ENCODE measurements around the gene COPS8.
A peak's percentile ranks its signal among the peaks of the same experiment; 100 is the strongest.

The COPS8 gene

DNA sequence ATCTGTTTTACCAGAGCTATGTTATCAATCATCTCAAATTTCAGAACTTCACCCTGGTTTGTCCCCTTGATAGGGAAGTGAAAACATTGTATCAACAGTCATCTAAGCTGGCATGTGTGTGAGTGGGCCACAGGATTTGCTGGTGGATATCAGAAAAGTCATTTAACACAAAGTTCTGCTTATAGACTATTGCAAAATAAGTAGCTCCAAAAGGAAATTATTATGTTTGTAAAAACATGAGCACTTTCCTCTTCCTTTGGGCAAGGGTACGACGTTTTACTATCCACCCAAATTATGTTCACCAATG, 20.7 kb upstream of the COPS8 start:
- DNase-seq (ENCODE audit: low read depth in 2 of 2): no peak

DNA sequence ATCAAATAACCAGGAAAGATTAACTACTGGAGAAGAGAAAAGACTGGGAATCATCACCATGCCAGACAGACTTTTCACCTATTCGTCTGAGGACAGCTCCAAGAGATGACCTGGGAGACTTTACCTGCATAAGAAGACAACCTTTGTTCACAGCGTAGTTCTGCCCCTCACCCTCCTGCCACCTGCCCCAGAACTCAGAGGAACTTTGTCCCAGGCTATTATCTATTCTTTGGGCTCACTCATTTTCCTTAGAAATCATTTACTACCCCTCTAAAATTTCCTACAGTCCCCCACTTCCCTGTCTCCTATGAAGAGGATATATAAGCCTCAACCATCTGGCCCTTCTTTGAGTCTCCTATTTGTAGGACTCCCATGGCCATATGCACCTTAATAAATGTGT, 19.3 kb upstream of the COPS8 start:
- no peak for DNase-seq (ENCODE audit: low read depth in 2 of 2)

DNA sequence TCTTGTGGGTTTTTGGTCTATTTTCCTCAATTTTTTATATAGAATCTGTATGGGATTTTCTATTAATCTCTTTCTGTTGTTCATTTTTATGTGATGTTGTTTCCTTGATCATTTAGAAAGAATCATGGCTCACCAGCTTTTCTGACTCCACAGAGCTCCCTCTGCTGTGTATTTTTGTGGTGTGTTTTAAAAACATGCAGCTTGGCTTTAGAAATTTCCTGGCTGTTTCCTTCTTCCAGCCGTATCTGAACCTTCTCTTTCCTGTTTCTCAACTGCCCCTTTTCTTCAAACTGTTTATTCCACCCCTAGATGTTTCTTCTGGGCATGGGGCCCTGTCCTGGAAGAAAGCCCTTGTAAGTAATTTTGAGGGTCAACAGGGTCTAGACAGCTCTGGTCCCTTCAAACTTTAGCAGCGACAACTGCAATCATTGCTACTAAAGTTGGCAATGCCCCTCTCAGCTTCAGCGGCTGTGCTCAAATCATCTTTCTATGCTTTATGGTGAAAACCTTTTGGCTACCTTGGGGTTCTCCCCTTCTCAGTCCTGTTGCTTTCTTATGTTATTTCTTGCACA, 17.6 kb upstream of the COPS8 start:
- no peak for DNase-seq (ENCODE audit: low read depth in 2 of 2)

DNA sequence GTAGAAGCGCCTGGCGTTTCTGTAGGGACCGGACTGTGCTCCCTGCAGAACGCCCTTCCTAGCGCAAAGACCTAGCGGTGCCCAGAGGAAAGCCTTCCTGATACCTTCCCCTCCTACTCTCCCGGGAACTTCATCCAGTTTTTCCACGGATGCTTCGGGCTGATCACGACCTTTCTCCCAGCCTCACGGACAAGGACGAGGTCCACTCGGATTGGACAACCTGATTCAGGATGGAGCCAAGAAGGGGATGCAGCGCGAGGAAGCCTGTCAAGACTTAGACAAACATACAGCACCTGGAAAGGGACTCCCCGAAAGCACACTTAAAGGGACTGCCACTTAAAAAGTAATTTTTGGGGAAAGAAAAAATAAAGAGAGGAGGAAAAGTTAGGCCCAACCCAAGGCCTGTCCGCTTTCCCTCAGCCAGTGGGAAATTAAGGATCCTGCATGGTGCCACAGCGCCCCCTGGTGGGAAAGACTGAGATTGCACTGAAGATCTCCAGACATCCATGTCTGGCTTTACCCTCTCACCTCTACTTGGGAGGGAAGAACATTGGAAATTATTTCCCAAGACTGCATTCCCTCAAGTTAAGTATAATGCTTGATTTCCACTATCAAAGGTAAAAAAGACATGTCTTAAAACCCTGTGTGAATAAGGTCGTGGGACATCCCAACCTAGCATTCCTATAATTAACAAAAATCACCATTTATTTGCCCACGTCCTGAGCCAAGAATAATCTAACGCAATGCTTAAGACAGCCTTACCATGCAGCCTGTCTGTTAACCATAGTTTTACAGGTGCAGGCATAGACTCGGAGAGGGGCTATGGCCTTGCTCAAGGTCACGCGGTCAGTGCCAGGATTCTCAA, 13.4 kb upstream of the COPS8 start:
- DNase-seq (ENCODE audit: low read depth in 2 of 2): peak; percentile 41 to 66

DNA sequence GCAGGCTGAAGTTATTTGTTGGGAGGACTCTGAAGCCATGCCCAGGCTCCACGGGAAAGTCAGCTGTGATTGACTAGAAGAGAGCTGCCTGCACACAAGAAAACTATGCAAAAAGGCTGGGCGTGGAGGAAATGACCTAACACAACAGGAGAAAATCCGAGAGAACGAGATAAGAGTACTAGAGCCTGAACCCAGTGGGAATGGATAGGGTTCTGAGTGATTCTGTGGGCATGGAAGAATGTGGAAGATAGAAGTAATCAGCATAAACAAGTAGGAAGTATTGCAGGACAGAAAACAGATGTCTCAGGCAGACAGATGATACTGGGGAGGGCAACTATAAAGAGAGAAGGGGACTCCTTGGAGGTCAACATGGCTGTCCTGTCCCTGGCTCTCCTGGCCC, 12.1 kb upstream of the COPS8 start:
- no peak for DNase-seq (ENCODE audit: low read depth in 2 of 2)

DNA sequence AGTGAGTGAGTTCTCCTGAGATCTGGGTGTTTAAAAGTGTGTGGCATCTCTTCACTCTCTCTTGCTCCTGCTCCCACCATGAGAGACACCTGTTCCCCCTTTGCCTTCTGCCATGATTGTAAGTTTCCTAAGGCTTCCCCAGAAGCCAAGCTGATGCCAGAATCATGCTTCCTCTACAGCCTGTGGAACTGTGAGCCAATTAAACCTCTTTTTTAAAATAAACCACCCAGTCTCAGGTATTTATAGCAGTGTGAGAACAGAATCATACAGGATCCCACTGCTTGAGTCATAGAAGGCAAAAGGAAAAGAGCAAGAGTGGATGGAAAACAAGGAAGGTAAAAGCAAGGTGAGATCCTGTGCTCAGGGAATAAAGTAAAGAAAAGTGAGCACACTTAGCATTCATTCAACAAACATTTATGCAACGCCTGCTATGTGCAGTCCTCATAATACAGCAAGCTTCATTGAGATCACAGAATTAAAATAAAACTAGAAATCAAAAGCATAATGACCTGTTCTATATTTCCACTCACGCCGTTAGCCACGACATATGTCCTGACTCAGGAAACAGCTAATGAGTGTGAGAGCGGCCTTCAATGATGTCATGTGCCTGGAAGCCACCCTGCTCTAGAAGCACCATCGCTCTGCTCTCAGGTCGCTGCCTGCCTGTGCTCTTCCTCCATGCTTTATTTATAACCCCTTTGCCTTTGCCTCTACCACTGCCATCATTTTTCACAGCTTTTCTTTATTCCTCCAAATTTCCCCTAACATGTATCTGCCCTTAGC, 11.3 kb upstream of the COPS8 start:
- DNase-seq (ENCODE audit: low read depth in 2 of 2): no peak

DNA sequence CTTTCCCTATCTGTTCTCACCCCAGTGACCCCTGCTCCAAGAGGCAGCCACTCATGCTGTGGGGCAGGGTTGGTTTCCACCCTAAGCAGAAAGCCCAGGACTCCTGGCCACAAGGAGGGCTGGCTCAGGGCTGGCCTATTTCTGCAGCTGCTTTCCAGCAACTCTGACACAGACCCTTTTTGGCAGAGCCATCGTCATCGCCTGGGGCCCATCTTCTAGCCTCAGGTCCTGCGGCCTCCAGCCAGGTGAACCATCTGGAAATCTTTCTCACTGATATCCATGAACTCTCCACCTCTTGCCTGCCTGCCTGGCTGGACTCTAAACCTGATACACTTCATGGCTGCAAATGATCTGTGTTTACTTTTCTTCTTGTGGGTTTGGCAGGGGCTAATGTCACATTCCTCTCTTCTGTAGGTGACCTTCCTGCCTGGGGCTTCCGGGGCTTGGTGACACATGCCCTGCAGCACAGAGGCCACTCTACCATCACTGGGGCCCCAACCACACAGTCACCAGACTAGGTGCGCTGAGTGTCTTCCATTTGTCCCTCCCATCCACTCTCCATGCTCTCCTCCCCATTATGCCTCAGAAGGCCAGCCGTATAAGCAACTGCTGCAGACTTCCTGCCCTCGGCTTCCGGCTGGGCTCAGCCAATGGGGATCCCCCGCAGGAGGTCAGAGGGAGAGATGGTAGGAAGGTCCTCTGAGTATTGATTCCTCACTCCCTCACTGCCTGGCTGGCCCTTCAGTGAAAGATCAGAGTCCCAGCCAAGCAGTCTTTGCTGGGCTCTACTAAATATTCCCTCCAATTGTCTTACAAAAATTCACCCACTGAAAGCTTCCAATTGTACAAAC, 9.7 kb upstream of the COPS8 start:
- no peak for DNase-seq (ENCODE audit: low read depth in 2 of 2)

DNA sequence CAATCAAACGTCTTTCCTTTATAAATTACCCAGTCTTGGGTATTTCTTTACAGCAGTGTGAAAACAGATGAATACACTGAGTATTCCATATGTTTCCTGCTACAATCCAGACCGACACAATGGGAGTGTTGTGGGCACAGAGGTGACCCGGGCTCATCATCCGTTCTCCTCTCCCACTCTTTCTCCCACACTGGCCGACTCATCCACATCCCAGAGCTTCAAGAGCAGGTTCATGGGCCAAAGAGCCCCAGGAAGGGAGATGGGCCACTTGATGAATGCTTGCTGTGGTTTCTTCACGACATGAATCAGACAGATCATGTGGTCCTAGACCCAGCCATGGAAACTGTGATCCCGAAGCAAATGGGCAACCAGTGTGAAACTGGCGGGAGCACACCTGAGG, 4.1 kb upstream of the COPS8 start:
- no peak for DNase-seq (ENCODE audit: low read depth in 2 of 2)

DNA sequence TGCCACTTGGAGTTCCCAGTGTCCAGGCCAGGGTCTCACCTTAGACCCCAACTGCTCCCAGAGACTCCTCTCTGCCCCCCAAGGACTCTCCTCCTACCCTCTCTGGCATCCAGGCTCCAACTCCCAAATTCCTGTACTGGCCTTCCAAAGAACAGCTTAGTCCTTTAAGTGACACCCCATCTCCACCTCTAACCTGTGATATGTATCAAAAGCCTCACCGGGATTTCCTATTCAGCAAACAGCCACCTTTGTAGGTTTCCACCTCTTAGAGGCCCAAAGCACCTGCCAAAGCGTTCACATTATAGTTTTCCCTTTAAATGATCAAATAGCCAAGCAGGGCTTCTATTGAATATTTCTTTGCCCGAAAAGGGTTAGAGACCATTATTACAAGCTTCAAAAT, 2.7 kb upstream of the COPS8 start:
- no peak for DNase-seq (ENCODE audit: low read depth in 2 of 2)

DNA sequence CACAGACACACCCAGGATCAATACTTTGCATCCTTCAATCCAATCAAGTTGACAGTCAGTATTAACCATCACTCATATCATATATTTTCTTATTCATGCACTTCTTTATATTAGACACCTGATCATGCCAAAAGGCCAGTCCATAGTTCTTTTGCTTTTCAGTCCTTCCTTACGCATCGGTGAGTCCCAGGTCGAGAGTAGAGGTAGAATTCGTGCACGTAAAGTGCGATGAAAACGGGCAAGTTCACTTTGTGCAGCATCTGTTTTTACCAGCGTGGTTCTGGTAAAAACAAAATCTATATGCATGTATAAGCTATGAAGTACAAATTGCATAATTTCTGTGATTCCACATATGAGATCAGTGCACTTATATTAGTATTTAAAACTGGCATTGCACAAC, 1.2 kb upstream of the COPS8 start:
- no peak for DNase-seq (ENCODE audit: low read depth in 2 of 2)

DNA sequence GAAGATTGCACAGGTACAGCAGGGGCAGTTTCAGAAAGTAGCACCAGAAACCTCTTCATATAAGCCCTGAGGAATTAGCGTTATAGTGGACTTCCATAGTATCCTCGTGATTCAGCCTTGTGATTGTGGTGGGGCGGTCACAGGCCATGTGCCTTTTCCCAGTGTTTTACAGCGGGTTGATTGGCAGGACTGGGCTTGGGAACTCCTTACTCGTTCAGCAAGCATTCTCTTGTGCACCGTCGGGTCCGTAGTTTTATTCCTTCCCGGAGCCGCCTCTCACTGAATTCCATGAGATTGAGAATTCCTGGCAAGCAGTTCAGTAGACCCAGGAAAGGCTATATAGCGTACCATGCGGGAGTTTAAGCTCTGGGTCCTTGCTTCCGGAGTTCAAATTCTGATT, 5.2 kb downstream of the COPS8 start:
- DNase-seq (ENCODE audit: low read depth in 2 of 2): no peak

DNA sequence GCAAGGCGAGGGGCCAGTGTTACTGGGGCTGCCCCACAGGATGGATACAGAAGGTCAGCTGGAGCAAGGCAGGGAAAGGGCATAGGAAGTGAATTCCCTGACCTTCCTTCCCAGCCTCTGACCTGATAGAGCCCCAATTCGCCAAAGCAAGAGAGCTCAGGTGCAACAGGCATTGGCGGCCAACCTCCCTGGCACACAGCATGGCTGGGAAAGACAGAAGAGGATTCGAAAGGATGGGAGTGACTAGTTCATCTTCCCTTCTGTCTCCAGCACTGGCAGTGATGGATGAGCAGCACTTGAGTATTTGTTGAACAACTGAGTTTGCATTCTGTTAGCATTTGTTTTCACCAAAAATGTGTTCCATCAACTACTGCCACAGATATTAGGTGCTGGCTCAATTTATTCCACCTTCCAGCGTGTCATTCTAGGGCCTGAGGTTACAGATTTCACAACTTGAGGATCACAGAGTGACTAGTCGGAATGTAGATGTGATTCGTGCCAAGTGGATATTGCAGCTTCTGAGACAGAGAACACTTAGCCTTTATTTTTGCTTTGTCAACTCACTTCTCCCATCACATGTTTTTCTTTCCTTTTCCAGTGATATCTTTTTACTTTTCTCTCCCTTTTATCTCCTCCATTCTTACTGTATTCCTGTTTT, 6.2 kb downstream of the COPS8 start:
- no peak for DNase-seq (ENCODE audit: low read depth in 2 of 2)

DNA sequence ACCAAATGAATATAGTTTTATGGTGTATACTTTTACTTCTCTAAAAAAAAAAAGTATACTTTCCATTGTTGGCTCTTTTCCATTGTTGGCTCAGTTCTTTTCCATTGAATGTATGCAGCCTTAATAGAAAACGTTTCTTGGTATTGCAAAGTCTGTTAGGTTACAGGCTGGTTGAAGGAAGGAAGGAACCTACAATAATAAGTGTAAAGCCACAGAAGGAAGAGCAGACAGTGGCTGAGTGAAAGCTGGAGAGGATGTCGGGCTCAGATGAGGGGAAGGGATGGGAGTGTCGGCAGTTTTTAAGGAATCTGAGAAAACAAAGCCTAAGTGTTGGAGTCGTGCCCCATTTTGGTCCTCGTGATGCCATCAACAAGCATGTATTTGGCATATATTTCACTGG, 6.8 kb downstream of the COPS8 start:
- no peak for DNase-seq (ENCODE audit: low read depth in 2 of 2)

DNA sequence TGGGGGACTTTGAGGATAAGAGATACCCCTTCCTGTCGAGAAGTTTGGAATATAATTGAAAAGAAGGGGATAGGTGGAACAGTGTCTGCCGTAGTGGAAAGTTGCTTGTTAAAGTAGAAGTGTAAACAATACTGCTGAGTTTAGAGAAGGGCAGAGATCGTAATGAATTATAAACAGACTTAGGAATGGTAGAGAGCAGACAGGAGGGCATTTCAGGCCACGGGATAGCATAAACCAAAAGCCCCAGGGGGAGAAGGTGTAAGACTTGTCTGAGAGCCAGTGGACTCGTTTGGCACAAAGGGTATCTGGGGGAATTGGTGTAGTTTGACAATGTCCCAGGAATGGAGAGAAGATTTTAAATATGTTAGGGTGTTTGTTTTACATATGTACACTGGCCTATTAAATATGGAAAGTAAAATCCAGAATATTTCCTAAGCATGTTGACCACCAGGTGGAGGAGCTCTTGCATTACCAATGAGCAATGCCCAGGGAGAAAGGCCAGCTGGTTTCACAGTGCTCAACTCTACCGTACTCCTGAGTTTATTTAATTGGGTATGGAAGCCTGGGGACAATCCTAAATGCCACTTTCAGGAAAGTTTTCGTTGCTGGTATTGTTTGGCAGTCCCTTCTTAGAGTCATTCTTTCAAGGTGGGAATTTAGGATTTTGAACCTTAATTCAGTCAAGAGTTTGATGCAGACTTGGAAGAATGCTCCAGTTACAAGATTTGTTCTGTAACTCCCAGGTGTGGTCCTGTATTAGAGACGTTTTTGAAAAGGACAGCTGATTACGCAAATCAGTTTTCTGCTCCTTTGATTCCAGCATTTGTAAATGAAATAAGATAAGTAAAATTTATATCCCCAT, 7.5 kb downstream of the COPS8 start:
- no peak for DNase-seq (ENCODE audit: low read depth in 2 of 2)

DNA sequence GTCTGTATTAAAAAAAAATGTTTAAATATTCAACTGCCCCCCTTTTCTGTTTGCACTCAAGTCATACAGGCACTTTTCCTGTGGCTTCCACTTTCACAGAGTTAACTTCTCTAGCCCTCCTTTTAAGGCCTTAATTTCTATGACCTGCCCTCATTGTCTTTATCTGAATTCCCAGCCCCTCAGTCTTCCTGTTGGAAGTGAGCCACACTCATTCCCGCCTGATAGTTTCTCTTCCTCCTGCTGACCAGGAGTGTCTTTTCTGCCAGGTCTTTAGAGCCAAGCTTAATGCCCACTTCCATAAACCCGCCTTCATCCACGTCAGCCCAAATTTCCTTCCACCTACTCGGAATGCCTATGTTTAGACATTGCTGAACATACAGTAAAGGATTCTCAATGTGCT, 10.5 kb downstream of the COPS8 start:
- no peak for DNase-seq (ENCODE audit: low read depth in 2 of 2)

DNA sequence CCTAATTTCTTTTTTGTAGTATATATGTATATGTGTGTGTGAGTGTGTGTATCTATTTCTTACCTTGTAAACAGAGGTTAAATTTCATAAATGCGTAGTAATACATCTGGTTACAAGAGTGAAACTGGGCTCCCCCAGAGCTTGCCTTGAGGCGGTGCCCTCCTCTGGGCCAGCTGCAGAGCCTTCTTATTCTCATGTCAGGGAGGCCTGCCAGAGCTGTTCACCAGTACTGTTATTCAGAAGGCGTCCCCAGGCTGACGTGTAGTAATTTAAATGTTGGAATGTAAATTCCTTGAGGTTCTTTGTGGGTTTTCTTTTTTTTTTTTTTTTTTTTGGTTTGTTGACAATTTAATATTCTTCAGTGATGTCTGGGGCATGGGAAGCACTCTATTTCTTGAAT, 11.2 kb downstream of the COPS8 start:
- DNase-seq (ENCODE audit: low read depth in 2 of 2): no peak

DNA sequence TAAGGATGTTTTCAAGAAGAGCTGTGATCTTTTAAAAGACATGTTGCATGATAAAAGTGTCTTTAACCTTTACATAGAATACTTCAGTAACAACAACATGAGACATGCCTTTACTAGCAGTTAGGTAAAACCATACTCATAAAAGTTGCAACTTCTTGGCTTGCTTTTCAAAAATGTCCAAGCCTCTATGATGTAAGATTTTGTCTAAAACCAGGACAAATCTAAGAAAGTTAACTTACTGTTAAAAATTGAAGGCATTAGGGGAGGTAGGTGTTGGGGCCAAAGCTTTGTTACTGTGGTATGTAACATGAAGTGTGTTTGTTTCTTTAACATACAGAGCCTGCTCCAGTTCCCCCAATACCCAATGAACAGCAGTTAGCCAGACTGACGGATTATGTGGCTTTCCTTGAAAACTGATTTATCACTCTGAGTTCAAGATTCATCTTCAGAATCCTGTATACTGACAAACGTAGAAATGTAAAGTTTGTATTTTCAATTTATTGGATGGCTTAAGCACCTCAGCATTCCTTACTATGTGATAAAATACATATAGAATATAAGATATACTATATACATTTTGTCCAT, 11.7 kb downstream of the COPS8 start:
- no peak for DNase-seq (ENCODE audit: low read depth in 2 of 2)

DNA sequence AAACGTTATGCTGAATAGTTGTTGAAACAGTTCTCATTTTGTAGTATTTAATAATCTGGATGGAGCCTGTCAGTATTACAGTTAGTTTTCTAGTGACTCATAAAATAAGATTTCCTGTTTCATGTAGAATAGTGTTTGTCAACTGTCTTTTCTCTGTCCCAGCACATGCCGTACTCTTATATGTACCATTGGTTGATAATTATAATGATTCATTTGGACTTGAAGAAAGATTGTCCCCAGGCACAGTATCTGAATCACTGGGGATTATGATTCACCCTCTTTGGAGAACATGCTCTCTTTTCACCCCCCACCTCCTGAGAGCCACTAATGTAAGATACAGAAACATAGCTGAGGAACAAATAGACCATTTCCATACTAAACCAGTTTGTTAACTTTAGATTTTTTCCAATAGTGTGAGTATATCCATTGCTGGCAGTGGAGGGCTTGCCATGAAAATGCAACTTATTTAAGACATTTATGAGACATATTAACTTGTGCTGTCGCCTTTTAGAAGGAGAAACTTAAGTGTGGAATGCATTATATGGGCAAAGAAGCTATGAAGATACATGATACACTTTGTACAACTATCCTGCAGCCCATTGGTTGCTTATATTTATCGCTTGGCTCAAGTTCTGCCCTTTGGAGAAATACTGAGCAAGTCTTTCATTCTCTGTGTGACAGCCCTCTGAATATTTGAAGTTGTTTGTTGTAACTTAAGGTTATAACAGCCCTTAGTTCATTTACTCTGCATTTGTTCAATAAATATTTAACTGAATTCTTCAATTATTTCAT, 12.4 kb downstream of the COPS8 start:
- DNase-seq (ENCODE audit: low read depth in 2 of 2): no peak

DNA sequence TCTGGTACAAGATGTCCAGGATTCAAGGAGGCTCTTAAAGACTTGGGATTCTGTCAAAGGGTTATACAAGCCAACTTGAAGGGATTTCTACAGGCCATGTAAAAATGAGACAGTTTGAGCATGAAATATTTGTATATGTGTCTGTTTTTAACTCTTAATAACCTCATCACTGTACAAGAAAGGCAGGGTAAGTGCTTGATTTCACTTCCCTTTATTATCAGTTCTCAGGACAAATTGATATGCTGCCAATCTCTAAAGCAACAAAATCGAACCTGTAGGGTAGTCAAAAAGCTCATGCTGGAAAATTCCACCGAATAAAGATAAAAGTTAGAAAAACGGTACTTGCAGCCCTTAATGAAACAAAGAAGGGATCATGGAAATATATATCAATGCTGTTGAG, 14.1 kb downstream of the COPS8 start:
- DNase-seq (ENCODE audit: low read depth in 2 of 2): no peak

Measured in stimulated activated CD4-positive, alpha-beta T cell treated with anti-CD3 and anti-CD28 coated beads, Interleukin-1b, Interleukin-23, amount 100 ng/mL, for 1 hour (primary cell).